Stimulated activated CD8-positive, alpha-beta memory T cell treated with anti-CD3 and anti-CD28 coated beads, Interleukin-4, amount 100 ng/mL, for 4 hours (primary cell): ENCODE measurements around the gene PNMA1.

Experiments
- DNase-seq, 2 donors: peaks; one replicate each; pipeline ENCODE4 v3.0.0-alpha.2; 2020; ENCODE audit warnings: low read depth in 2 of 2, low spot score in 1 of 2

Gene PNMA1

DNA sequence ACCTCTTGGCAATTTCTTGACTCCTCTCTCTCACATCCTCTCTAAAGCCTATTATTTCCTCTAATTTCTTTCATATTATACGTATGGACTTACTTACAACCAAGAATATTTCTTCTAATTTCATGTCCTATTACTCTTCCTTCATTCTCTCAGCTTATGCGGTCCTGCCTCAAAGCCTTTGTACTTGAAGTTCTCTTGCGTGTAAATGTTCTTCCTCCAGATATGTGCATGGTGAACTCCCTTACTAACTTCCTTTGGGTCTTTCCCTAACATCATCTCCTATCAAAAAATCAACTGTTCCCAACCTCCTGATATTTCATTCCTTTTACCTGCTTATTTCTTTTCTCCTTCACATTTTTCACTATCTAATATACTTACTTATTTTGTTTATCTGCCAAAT, 46.3 kb downstream of the PNMA1 start:
- no peak for DNase-seq

DNA sequence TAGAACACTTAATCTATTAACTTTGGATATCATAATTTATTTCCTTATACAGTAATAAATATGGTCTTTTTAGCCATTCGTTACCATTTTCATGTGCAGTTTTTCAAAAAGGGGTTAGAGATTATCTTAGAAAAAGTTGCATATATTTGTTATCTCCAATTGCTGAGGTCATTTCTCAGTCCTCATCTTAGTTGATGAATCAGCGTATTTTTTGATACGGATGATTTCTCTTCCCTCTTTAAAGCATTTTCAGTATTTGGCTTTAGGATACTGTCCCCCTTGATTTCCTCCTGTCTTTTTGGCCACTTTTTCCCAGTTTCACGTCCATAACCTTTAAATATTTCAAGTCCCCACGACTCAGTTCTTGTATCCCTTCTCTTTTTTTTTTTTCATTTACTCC, 47.6 kb downstream of the PNMA1 start:
- no peak for DNase-seq

DNA sequence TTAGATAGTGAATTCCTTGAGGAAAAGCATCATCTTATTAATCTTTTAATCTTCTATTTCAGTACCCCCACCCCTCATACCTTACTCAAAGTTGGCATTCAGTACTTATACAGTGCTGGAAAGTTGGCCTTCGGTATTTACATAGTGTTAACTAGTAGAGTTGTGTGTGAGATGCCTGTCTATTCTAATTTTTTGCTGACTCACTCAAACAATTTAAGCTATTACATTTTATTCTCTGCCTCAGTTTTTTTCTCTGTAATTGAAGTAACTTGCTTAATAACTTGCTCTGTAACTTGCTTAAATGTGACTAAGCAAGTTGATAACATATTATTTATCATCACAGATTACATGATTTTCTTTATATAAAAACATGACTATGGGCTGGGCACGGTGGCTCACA, 49.1 kb downstream of the PNMA1 start:
- DNase-seq: no peak

DNA sequence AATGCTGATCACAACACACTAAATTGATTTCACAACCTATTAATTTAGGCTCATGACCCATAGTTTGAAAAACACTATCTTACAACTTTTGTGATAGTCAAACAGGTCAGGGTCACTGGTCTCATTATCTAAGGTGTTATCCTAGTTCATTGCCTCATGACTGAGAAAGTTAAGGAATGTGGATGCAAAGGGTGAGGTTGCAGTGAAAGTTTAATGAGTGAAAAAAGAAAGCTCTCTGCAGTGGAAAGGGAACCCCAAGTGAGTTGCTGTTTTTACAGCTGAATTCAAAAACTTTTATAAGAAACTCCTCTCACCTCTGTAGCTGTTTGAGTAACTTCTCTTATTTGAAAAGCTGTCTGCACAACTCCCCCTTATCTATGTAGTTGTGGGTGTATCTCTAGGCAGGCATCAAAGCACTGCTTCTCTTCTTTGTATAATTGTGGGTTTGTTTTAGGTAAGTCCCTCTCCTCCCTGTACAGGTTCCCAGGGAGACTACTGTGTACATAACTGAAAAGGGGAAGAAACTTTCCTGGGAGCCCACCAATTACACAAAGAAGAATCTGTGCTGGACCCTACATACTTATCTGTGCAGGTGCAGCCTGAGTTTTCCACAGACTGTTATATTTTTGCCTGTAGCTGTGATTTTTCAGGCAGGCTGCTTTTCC, 50.5 kb downstream of the PNMA1 start:
- no peak for DNase-seq

DNA sequence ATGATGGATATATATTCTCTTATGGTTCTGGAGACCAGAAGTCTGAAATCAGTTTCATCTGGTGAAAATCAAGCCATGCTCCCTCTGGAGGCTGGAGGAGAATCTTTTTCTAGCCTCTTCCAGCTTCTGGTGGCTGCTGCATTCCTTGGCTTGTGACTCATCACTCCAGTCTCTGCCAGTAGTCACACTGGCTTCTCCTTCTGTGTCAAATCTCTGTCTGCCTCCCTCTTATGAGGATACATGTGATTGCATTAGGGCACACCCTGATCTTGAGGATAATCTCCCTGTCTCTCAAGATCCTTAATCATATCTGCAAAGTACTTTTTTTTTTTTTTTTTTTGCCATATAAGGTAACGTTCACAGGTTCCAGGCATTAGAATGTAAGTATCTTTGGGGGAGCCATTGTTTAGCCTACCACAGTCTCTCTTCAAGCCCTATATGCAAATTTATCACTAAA, 51.7 kb downstream of the PNMA1 start:
- no peak for DNase-seq

DNA sequence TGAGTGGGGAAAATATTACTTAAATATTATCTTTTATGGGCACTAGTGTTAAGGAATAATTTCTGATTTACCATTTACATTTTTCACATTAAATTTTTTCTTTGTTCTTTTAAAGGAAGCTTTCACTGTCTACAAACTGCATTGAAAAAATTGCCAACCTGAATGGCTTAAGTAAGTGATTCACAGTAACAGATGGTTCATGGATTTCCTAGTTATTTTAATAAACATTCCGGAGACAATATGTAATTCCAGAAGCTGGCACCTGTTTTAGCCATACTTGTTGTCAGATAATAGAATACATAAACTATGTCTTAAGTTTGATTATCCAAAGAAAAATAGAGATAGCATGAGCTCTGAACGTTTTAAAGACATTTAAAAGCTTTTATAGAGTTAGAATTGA, 52.3 kb downstream of the PNMA1 start:
- DNase-seq: no peak
